ENCODE measurements around the gene SCLY. TPM values are rescaled to one million over a fixed set of nuclear protein-coding genes. Genes with fewer than 3 reads are reported as not detected.

SCLY gene
- total and polyA plus RNA-seq, 2 of the 8 experiments (the other 6 are each of a cell fraction or from before 2014, with no cell fraction given), result 79.0 to 79.5 TPM

GRCh38 chr2:238082151-238082550 is 21.4 kb downstream of the SCLY start:
- Histone ChIP-seq H2BK12ac (ENCODE audit: low read depth, low read length) (0 out of 2 replicates have a peak overlapping the region, but pooled peaks have one; percentile 9), H3K4me3 (ENCODE audit: extremely low read depth in 1 of 4, insufficient read depth in 2 of 4, low read depth in 3 of 4, low read length in 4 of 4) (no peak overlapping the region), H3K27me3 (replicated peaks in 1 of 4; ENCODE audit: control insufficient read depth in 3 of 4, extremely low read depth in 1 of 4, insufficient read depth in 3 of 4, low read length in 3 of 4) (no peaks in the 10 kb centered on the region), H3K4me1 (replicated peaks in 1 of 4; ENCODE audit: control insufficient read depth in 3 of 4, insufficient read depth in 4 of 4, low read length in 3 of 4) (no peaks in the 10 kb centered on the region; a peak in 1 of 7 replicates), H2AFZ (ENCODE audit: low read length) (no peak overlapping the region), H4K8ac (ENCODE audit: extremely low read depth, insufficient read depth, low read length) (no peak overlapping the region), H3K79me1 (ENCODE audit: low read depth, low read length) (no peaks in the 10 kb centered on the region), H2BK15ac (ENCODE audit: low read length) (no peak overlapping the region), H3K9ac (replicated peaks in 1 of 4; ENCODE audit: extremely low read depth in 1 of 4, low read depth in 3 of 4, low read length in 3 of 4) (no peak overlapping the region), H2AK5ac (ENCODE audit: low read depth, low read length) (no peak overlapping the region), H3K56ac (replicated peaks; ENCODE audit: insufficient read length, low read depth, low read length) (no peak overlapping the region), H3K9me3 (ENCODE audit: insufficient read depth in 2 of 2, low read depth in 1 of 2, low read length in 1 of 2) (no peaks in the 10 kb centered on the region), H3K23ac (ENCODE audit: insufficient read length) (no peak overlapping the region), H4K5ac (ENCODE audit: insufficient read length, low read depth, low read length) (no peak overlapping the region), H3K4me2 (ENCODE audit: insufficient read depth in 1 of 2, low read depth in 2 of 2, low read length in 2 of 2) (no peak overlapping the region), H3K14ac (ENCODE audit: insufficient read length) (no peak overlapping the region), H2BK120ac (replicated peaks; ENCODE audit: low read depth, low read length) (no peak overlapping the region), H4K20me1 (replicated peaks in 1 of 2; ENCODE audit: control insufficient read depth in 1 of 2, insufficient read depth in 2 of 2, low read length in 2 of 2) (peaks cover 4 to 8% of the 10 kb centered on the region in 2 experiments), H3K18ac (ENCODE audit: extremely low read depth, low read length) (no peak overlapping the region), H3K36me3 (ENCODE audit: control insufficient read depth in 2 of 4, insufficient read depth in 4 of 4, low read length in 3 of 4) (peaks cover 21 to 57% (median 41%) of the 10 kb centered on the region in 4 experiments), H2BK5ac (ENCODE audit: low read depth, low read length) (peak overlapping the region; percentile 60; the same call in 1 of the 2 replicates), H2BK20ac (ENCODE audit: low read length) (no peak overlapping the region), H3K4ac (replicated peaks; ENCODE audit: insufficient read length, low read depth, low read length) (no peak overlapping the region), H3K79me2 (ENCODE audit: control insufficient read depth in 1 of 2, insufficient read depth in 2 of 2, low read length in 2 of 2) (peaks cover 0 to 17% of the 10 kb centered on the region in 2 experiments; a peak in 2 of 4 replicates), H4K91ac (replicated peaks; ENCODE audit: insufficient read length, low read length) (no peak overlapping the region), H3K27ac (ENCODE audit: low read depth, low read length) (no peak overlapping the region; the same call in 1 of the 2 replicates), H3K23me2 (ENCODE audit: low read depth, low read length) (no peaks in the 10 kb centered on the region)
- POLR2A ChIA-PET (ENCODE audit: partially characterized antibody), result interaction anchor here (0.9 to 2.8 kb wide), 6 partner anchors 8 to 22 kb away, joined by 3 to 17 read pairs (median 4); partner anchors contain the start of gene SCLY
- no peak for FAIRE-seq
- peak in 1 of 2 experiments; percentile 33 for DNase-seq (ENCODE audit: low read depth in 1 of 2, low spot score in 2 of 2)
- CTCF ChIA-PET (ENCODE audit: partially characterized antibody), result interaction anchor here (1.0 to 1.6 kb wide), 4 partner anchors 16 to 177 kb away, joined by 3 to 6 read pairs (median 4); no protein-coding TSS in a partner anchor
- TF ChIP-seq SAP30 (IDR thresholded peaks at IDR 0.05; ENCODE audit: insufficient read depth, insufficient replicate concordance, low read length) (no peak), BCL11A (IDR thresholded peaks at IDR 0.05; ENCODE audit: low read depth in 2 of 2, low read length in 2 of 2) (no peak), RBBP5 (IDR thresholded peaks at IDR 0.05; ENCODE audit: borderline replicate concordance, low read depth, low read length) (no peak), BRCA1 (IDR thresholded peaks at IDR 0.05; ENCODE audit: low read depth, low read length) (no peak), JUND (IDR thresholded peaks at IDR 0.05; ENCODE audit: low read length) (no peak), SIX5 (IDR thresholded peaks at IDR 0.05; ENCODE audit: low read depth, low read length) (no peak), BACH1 (IDR thresholded peaks at IDR 0.05; ENCODE audit: low read length) (no peak), POLR2AphosphoS5 (IDR thresholded peaks at IDR 0.05; ENCODE audit: low read depth, low read length) (no peak)
- TF ChIP-seq, protein P1, sequence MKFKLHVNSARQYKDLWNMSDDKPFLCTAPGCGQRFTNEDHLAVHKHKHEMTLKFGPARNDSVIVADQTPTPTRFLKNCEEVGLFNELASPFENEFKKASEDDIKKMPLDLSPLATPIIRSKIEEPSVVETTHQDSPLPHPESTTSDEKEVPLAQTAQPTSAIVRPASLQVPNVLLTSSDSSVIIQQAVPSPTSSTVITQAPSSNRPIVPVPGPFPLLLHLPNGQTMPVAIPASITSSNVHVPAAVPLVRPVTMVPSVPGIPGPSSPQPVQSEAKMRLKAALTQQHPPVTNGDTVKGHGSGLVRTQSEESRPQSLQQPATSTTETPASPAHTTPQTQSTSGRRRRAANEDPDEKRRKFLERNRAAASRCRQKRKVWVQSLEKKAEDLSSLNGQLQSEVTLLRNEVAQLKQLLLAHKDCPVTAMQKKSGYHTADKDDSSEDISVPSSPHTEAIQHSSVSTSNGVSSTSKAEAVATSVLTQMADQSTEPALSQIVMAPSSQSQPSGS (IDR thresholded peaks at IDR 0.05; ENCODE audit: low read length), result no peak
- WGBS, 2 experiments (ENCODE audit: extremely low coverage in 1 of 2, insufficient coverage in 1 of 2, insufficient read length in 1 of 2, insufficient replicate concordance in 2 of 2, low coverage in 1 of 2, low lambda C conversion rate in 2 of 2, missing lambda C conversion rate in 1 of 2), result 92% methylated on average over 15 of the region's 17 CpGs; no CpG with 5 or more reads in 1 of the 2 experiments
